HUES6 (cell line): ENCODE measurements around the gene SLC66A1.

Source experiments
- H3K27ac ChIP-seq: 2 replicates; pipeline ENCODE4 v1.7.0; 2013; ENCODE audit warnings: low read depth, mild to moderate bottlenecking, low read length, inconsistent platforms
- H3K27me3 ChIP-seq: 2 replicates; pipeline ENCODE4 v1.6.1; 2013; ENCODE audit warnings: low read length; ENCODE audit not compliant: control insufficient read depth, insufficient read depth
- H3K36me3 ChIP-seq: 2 replicates; pipeline ENCODE4 v1.6.1; 2013; ENCODE audit warnings: low read length; ENCODE audit not compliant: control insufficient read depth, insufficient read depth
- H3K4me1 ChIP-seq: 2 replicates; pipeline ENCODE4 v1.6.1; 2013; ENCODE audit warnings: low read length; ENCODE audit not compliant: control insufficient read depth, insufficient read depth
- H3K4me3 ChIP-seq: 2 replicates; pipeline ENCODE4 v1.5.1; 2013; ENCODE audit warnings: low read depth, low read length
- H3K9ac ChIP-seq: one replicate; pipeline ENCODE4 v1.6.1; 2013; ENCODE audit warnings: mild to moderate bottlenecking, low read length
- H3K9me3 ChIP-seq: 2 replicates; pipeline ENCODE4 v1.6.1; 2013; ENCODE audit warnings: low read depth, low read length; ENCODE audit not compliant: control insufficient read depth, insufficient read depth

Gene SLC66A1

GRCh38 chr1:19358710-19359109 is 46.6 kb downstream of the SLC66A1 start:
- H3K9me3 ChIP-seq = no peaks in the 10 kb centered on the region
- no peak overlapping the region for H3K4me3 ChIP-seq
- no peak overlapping the region for H3K27ac ChIP-seq
- peaks cover 13% of the 10 kb centered on the region for H3K4me1 ChIP-seq
- H3K9ac ChIP-seq = no peak overlapping the region
- H3K27me3 ChIP-seq = no peaks in the 10 kb centered on the region
- H3K36me3 ChIP-seq = peaks cover 46% of the 10 kb centered on the region

GRCh38 chr1:19359357-19359756 is 47.2 kb downstream of the SLC66A1 start:
- Histone ChIP-seq H3K27ac (no peak overlapping the region), H3K27me3 (no peaks in the 10 kb centered on the region), H3K4me1 (peaks cover 6% of the 10 kb centered on the region), H3K36me3 (peaks cover 41% of the 10 kb centered on the region), H3K9ac (no peak overlapping the region), H3K9me3 (no peaks in the 10 kb centered on the region), H3K4me3 (no peak overlapping the region)

DNA sequence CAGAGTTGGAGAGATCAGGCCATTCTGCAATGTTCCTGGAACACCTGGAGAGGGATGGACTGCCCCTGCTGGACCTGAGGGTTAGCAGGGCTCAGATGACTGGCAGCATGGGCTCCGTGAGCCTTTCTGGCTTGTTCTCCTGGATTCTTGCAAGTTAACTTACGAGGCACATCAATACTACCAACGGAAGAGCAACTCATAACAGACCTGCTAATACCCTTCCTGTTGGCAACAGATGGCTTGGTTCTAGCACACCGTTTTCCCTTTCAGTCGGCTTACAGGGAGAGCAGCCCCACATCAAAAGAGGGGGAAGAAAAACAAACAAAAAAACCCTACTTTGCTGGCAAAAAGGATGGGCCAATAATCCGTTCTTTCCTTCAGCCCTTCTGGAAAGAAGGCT is 47.9 kb downstream of the SLC66A1 start:
- Histone ChIP-seq H3K4me1 (no peaks in the 10 kb centered on the region), H3K27ac (no peak overlapping the region), H3K4me3 (no peak overlapping the region), H3K36me3 (peaks cover 36% of the 10 kb centered on the region), H3K27me3 (no peaks in the 10 kb centered on the region), H3K9ac (no peak overlapping the region), H3K9me3 (no peaks in the 10 kb centered on the region)

DNA sequence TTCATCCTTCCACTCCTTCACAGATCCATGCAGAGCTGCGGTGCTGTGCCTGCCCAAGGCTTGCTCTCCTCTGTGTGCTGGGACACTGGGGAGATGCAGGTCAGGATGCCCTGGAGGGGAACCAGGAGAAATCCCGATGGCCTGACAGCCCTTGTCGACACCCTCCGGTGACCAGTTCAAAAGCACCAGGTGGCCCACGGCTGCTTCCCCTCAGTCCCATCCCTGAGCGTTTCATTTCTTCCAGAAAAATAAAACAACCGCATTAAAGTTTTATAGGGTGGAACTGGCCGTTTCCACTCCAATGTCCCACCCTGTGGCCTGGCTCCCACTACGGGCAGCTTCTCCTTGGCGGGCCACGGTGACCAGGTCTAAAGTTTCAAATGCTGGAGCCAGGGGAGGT is 48.3 kb downstream of the SLC66A1 start:
- H3K27ac ChIP-seq = no peak overlapping the region
- H3K9me3 ChIP-seq = no peaks in the 10 kb centered on the region
- no peak overlapping the region for H3K4me3 ChIP-seq
- no peak overlapping the region for H3K9ac ChIP-seq
- H3K27me3 ChIP-seq = no peaks in the 10 kb centered on the region
- H3K36me3 ChIP-seq = peaks cover 38% of the 10 kb centered on the region
- no peaks in the 10 kb centered on the region for H3K4me1 ChIP-seq

DNA sequence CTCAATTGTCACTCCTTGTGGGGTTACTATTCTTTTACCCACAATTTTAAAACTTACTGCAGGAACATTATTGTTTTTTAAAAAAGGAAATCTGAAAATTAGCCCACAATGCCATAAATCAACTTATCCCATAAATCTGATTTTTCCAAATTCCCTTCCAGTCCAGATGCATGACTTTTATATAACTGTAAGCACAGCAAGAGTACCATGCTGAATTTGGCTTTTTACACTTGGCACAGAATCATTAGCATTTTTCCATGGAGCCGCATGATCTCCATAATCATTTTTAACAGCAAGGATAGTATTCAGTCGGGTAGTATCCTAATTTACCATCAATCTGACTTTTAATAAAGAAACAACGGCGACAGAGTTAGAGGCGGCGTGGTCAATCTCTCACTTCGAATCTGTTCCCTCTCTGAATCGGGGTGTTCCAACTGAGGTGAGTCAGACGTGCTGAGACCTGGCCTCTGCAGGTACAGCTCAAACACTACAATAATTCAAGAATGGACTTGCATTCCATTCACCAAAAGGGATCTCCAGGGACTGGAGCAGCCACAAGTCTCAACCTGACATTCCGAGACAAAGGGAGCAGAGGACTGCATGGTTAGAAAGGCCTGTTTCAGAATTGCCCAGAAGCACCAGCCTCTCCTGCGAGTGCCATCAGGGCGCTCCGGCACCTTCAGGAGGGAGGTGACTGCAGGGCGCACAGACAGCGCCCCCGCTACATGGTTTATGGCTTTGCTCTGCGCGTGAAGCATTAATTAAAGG is 48.9 kb downstream of the SLC66A1 start:
- no peaks in the 10 kb centered on the region for H3K27me3 ChIP-seq
- no peak overlapping the region for H3K27ac ChIP-seq
- H3K4me3 ChIP-seq = no peak overlapping the region
- peaks cover 32% of the 10 kb centered on the region for H3K36me3 ChIP-seq
- H3K9me3 ChIP-seq = no peaks in the 10 kb centered on the region
- no peaks in the 10 kb centered on the region for H3K4me1 ChIP-seq
- H3K9ac ChIP-seq = no peak overlapping the region

DNA sequence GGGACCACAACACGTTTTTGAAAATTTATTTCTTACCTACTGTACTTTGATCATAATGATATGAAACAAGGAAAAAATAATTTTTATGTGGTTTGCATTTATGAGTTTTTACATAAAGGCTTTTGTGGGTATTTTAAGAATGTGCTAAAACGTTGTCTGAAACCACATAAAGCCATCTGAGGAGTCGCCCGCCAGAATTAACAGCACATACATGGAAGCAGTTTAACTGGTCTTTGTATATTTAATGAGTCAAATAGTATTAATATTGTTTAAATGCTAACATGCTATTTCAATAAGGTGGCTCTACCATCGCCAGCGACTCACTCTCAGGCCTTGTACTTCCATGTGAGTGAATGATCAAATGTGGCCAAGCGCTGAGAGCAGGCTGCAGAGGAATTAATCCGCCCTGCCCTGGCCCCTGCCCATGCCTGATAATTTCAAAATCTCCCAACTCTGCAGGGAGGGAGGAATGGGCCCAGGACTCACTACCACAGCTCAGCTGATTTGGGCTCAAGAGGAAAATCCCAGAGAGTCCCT is 49.6 kb downstream of the SLC66A1 start:
- Histone ChIP-seq H3K9ac (no peak overlapping the region), H3K36me3 (peaks cover 26% of the 10 kb centered on the region), H3K27ac (no peak overlapping the region), H3K4me1 (no peaks in the 10 kb centered on the region), H3K9me3 (no peaks in the 10 kb centered on the region), H3K4me3 (no peak overlapping the region), H3K27me3 (no peaks in the 10 kb centered on the region)

GRCh38 chr1:19363536-19364152 is 51.5 kb downstream of the SLC66A1 start:
- Histone ChIP-seq H3K27ac (no peak overlapping the region), H3K9ac (no peak overlapping the region), H3K4me3 (no peak overlapping the region)

DNA sequence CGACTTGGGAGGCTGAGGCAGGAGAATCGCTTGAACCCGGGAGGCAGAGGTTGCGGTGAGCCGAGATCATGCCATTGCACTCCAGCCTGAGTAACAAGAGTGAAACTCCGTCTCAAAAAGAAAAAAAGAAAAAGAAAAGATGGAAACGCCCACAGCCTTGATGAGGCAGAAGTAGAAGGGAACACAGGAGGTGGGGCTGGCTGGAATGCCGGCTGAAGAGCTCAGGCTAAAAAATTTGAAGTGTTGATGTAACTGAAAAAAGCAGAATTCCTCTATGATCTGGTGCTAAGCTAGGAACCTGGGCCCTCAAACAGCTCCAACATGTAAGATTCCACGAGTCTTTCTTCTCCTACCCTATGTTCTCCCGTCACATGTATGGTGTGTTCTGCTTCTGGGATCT is 53.6 kb downstream of the SLC66A1 start:
- H3K4me3 ChIP-seq = no peak overlapping the region
- H3K27ac ChIP-seq = no peak overlapping the region
- H3K4me1 ChIP-seq = peaks cover 5% of the 10 kb centered on the region; the same call in 1 of the 2 replicates
- no peak overlapping the region for H3K9ac ChIP-seq
- H3K9me3 ChIP-seq = no peaks in the 10 kb centered on the region
- no peaks in the 10 kb centered on the region for H3K27me3 ChIP-seq
- peaks cover 8% of the 10 kb centered on the region for H3K36me3 ChIP-seq

More at GRCh38 chr1:19363536-19364152, 51.5 kb downstream of the SLC66A1 start:
- H3K9me3 ChIP-seq = no peaks in the 10 kb centered on the region
- peaks cover 15% of the 10 kb centered on the region for H3K36me3 ChIP-seq
- no peaks in the 10 kb centered on the region for H3K27me3 ChIP-seq
- H3K4me1 ChIP-seq = no peaks in the 10 kb centered on the region

DNA sequence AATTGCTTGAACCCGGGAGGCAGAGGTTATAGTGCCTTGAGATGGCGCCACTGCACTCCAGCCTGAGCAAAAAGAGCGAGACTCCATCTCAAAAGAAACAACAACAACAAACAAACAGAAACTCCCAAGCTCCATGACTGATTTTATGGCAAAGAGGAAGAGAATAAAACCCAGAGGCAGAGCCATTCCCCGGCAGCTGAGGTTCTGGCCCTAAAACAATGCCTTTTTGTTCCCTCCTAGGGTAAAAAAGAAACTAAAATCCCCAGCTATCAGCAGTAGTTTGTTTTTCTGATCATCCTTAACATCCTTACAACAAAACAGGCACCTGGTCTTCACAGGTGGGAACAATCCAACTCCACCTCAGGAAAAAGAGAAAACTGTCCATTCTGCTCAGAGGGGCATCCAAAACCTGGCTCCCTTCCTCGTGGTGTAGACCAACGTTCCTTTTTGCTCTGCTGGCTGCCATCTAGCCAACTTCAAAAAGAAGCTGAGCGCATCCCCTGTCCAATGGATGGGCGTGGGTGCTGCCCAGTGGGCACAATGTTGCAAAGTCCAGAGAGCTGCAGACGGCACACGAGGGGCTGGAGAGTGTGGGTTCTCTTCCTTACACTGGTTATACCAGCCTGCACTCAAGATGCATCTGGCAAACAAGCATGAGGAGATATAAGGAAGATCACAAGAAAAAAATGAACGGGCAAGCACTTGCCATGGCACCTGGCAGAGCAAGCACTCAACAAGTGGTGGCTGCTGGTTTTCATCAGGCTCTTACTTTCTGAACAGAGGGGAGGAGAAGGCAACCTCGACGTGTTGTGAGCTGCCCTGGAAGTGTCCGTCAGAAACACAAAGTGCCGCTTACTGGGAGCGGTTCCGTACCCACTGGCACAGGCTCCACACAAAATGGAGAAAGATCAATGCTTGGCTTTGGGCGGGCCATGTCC is 54.7 kb downstream of the SLC66A1 start:
- H3K27ac ChIP-seq = no peak overlapping the region
- H3K4me3 ChIP-seq = no peak overlapping the region
- H3K9ac ChIP-seq = no peak overlapping the region
- no peaks in the 10 kb centered on the region for H3K27me3 ChIP-seq
- H3K9me3 ChIP-seq = no peaks in the 10 kb centered on the region
- peaks cover 5% of the 10 kb centered on the region; the same call in 1 of the 2 replicates for H3K4me1 ChIP-seq
- H3K36me3 ChIP-seq = peaks cover 8% of the 10 kb centered on the region

GRCh38 chr1:19367584-19368041 is 55.5 kb downstream of the SLC66A1 start:
- no peak overlapping the region for H3K4me3 ChIP-seq
- H3K9ac ChIP-seq = no peak overlapping the region
- H3K27me3 ChIP-seq = no peaks in the 10 kb centered on the region
- peaks cover 14% of the 10 kb centered on the region for H3K36me3 ChIP-seq
- peaks cover 5% of the 10 kb centered on the region; the same call in 1 of the 2 replicates for H3K4me1 ChIP-seq
- H3K27ac ChIP-seq = no peak overlapping the region
- H3K9me3 ChIP-seq = no peaks in the 10 kb centered on the region
